HCT116 (cell line): Measurements from ENCODE around the gene RIN3. TPM values are rescaled to one million over a fixed set of nuclear protein-coding genes. Genes with fewer than 3 reads are reported as not detected.

Experiments used
- ATAC-seq: fragments of 200-7000 bp; cut with Tn5 transposase; 2 replicates; pipeline ENCODE4 v1.9.1; 2020; ENCODE audit warnings: mild to moderate bottlenecking, moderate library complexity
- BruUV-seq: library from RNA; stranded (reverse); fragments of 400-500 nt; replicated peaks from 2 replicates; lab custom pipeline; 2021; lab: Mats Ljungman, UMichigan
- CTCF ChIA-PET: fragments of 300-600 bp; sonication (Branson Sonifier 250); formaldehyde crosslinking; loops from one replicate; lab custom pipeline; 2021; ENCODE audit warnings: antibody characterized with exemption; lab: Charles Lee
- POLR2A ChIA-PET: fragments of 300-600, 350-600 bp; sonication (Branson Sonifier 250); formaldehyde crosslinking; loops from one replicate; lab custom pipeline; 2021; ENCODE audit warnings: antibody characterized with exemption; lab: Charles Lee
- RAD21 ChIA-PET, 2 experiments: fragments of 300-600 bp; sonication (Branson Sonifier 250); formaldehyde crosslinking; loops; one replicate each; lab custom pipeline; 2023; ENCODE audit warnings: low total read pairs in 2 of 2; ENCODE audit not compliant: uncharacterized antibody in 2 of 2, unreplicated experiment in 2 of 2, low non-redundant PET in 1 of 2; lab: Charles Lee
- DNase-seq: peaks from one replicate; pipeline ENCODE4 v3.0.0-alpha.2; 2010; ENCODE audit warnings: low read depth, low spot score
- H2AFZ ChIP-seq: fragments of 200-600 bp; shearing (Covaris generic), sonication (generic); 2 replicates; pipeline ENCODE4 v1.6.1; 2017; ENCODE audit warnings: low read depth, mixed run types, mixed read lengths, antibody characterized with exemption, low read length; ENCODE audit not compliant: poor library complexity, severe bottlenecking
- H3K27ac ChIP-seq: 2 replicates; pipeline ENCODE4 v1.5.1; 2012; ENCODE audit warnings: low read depth, low read length
- H3K27me3 ChIP-seq: fragments of 200-600 bp; sonication (generic); 2 replicates; pipeline ENCODE4 v1.6.1; 2016; ENCODE audit warnings: mixed run types, low read length, mixed read lengths; ENCODE audit not compliant: insufficient read depth
- H3K36me3 ChIP-seq, 2 experiments: fragments of 200-500 bp in 1 of 2; fragments of 200-600 bp in 1 of 2; sonication (Bioruptor generic) in 1 of 2; sonication (generic) in 1 of 2; 2 replicates each; pipeline versions ENCODE4 v1.5.1 to v1.6.1; 2014 to 2016; ENCODE audit warnings: low read length in 2 of 2, inconsistent platforms in 1 of 2, mixed read lengths in 1 of 2, mixed run types in 1 of 2; ENCODE audit not compliant: insufficient read depth in 2 of 2, control insufficient read depth in 1 of 2
- H3K4me1 ChIP-seq, 2 experiments: fragments of 200-600 bp in 1 of 2; sonication (generic) in 1 of 2; 2 replicates each; pipeline versions ENCODE4 v1.5.1 to v1.6.1; 2012 to 2017; ENCODE audit warnings: low read length in 2 of 2, inconsistent platforms in 1 of 2, mild to moderate bottlenecking in 1 of 2, mixed read lengths in 1 of 2, mixed run types in 1 of 2, moderate library complexity in 1 of 2; ENCODE audit not compliant: insufficient read depth in 2 of 2, control insufficient read depth in 1 of 2
- H3K4me2 ChIP-seq: fragments of 200-600 bp; sonication (generic); 2 replicates; pipeline ENCODE4 v1.6.1; 2017; ENCODE audit warnings: mixed run types, low read length, mixed read lengths
- H3K4me3 ChIP-seq, 2 experiments: fragments of 200-600 bp in 1 of 2; sonication (generic) in 1 of 2; replicated peaks in 1 of 2; 2 replicates each; pipeline ENCODE4 v1.5.1; 2011 to 2016; ENCODE audit warnings: low read length in 2 of 2, control low read depth in 1 of 2, low read depth in 1 of 2, mild to moderate bottlenecking in 1 of 2, mixed read lengths in 1 of 2, mixed run types in 1 of 2
- H3K79me2 ChIP-seq: fragments of 200-600 bp; sonication (generic); 2 replicates; pipeline ENCODE4 v1.6.1; 2017; ENCODE audit warnings: mild to moderate bottlenecking, mixed run types, low read length, moderate library complexity, mixed read lengths; ENCODE audit not compliant: insufficient read depth
- H3K9ac ChIP-seq: fragments of 200-600 bp; sonication (generic); 2 replicates; pipeline ENCODE4 v1.6.1; 2016; ENCODE audit warnings: low read length, mixed read lengths
- H3K9me2 ChIP-seq: fragments of 200-600 bp; sonication (generic), shearing (Covaris generic); 2 replicates; pipeline ENCODE4 v1.6.1; 2017; ENCODE audit warnings: mixed run types, mild to moderate bottlenecking, moderate library complexity; ENCODE audit not compliant: insufficient read depth
- H3K9me3 ChIP-seq, 2 experiments: fragments of 200-500 bp in 1 of 2; fragments of 200-600 bp in 1 of 2; sonication (Bioruptor generic) in 1 of 2; sonication (generic) in 1 of 2; 2 replicates each; pipeline ENCODE4 v1.6.1; 2014 to 2017; ENCODE audit warnings: low read length in 2 of 2, mixed read lengths in 2 of 2, inconsistent platforms in 1 of 2, low read depth in 1 of 2, mild to moderate bottlenecking in 1 of 2, mixed run types in 1 of 2, moderate library complexity in 1 of 2; ENCODE audit not compliant: control insufficient read depth in 1 of 2, insufficient read depth in 1 of 2
- H4K20me1 ChIP-seq: fragments of 200-600 bp; sonication (generic), shearing (Covaris generic); 2 replicates; pipeline ENCODE4 v1.6.1; 2017; ENCODE audit warnings: mixed run types, mild to moderate bottlenecking, moderate library complexity; ENCODE audit not compliant: insufficient read depth
- CBX3 ChIP-seq: IDR thresholded peaks from 2 replicates; pipeline ENCODE4 v1.6.1; 2012; ENCODE audit warnings: low read depth
- CEBPB ChIP-seq: IDR thresholded peaks from 2 replicates; pipeline ENCODE4 v1.6.1; 2012; ENCODE audit warnings: low read depth
- EGR1 ChIP-seq: IDR thresholded peaks from 2 replicates; pipeline ENCODE4 v1.6.1; 2012; ENCODE audit warnings: low read depth
- ELF1 ChIP-seq: IDR thresholded peaks from 2 replicates; pipeline ENCODE4 v1.6.1; 2012; ENCODE audit warnings: low read depth, borderline replicate concordance
- EZH2 ChIP-seq: fragments of 200-600 bp; sonication (generic); IDR thresholded peaks from 2 replicates; pipeline ENCODE4 v1.6.1; 2017; ENCODE audit warnings: antibody characterized with exemption, mixed run types
- EZH2phosphoT487 ChIP-seq: fragments of 200-600 bp; IDR thresholded peaks from 2 replicates; pipeline ENCODE4 v1.6.1; 2018; ENCODE audit warnings: antibody characterized with exemption, borderline replicate concordance
- JUND ChIP-seq: IDR thresholded peaks from 2 replicates; pipeline ENCODE4 v1.6.1; 2012
- POLR2A ChIP-seq: IDR thresholded peaks from 2 replicates; pipeline ENCODE4 v1.7.0; 2011; ENCODE audit warnings: borderline replicate concordance; ENCODE audit not compliant: insufficient read depth, insufficient read length; ENCODE audit errors: extremely low read depth
- POLR2AphosphoS5 ChIP-seq: IDR thresholded peaks from 2 replicates; pipeline ENCODE4 v1.6.1; 2011; ENCODE audit warnings: mild to moderate bottlenecking, low read depth, low read length, moderate library complexity
- RAD21 ChIP-seq: IDR thresholded peaks from 2 replicates; pipeline ENCODE4 v1.6.1; 2012; ENCODE audit warnings: low read depth, mild to moderate bottlenecking
- SIN3A ChIP-seq: IDR thresholded peaks from 2 replicates; pipeline ENCODE4 v1.6.1; 2012; ENCODE audit warnings: low read depth
- SP1 ChIP-seq: IDR thresholded peaks from 2 replicates; pipeline ENCODE4 v1.6.1; 2012; ENCODE audit warnings: low read depth
- SRF ChIP-seq: IDR thresholded peaks from 2 replicates; pipeline ENCODE4 v1.6.1; 2012; ENCODE audit warnings: low read depth
- TCF7L2 ChIP-seq: IDR thresholded peaks from 2 replicates; pipeline ENCODE4 v1.7.0; 2011; ENCODE audit warnings: borderline replicate concordance, inconsistent platforms; ENCODE audit not compliant: insufficient read depth, insufficient read length; ENCODE audit errors: extremely low read depth
- YY1 ChIP-seq: IDR thresholded peaks from 2 replicates; pipeline ENCODE4 v1.6.1; 2011; ENCODE audit warnings: low read length, low read depth, moderate library complexity, mild to moderate bottlenecking; ENCODE audit not compliant: insufficient replicate concordance; ENCODE audit errors: extremely low read depth
- ZFX ChIP-seq: fragments of 450-650 bp; IDR thresholded peaks from 2 replicates; pipeline ENCODE4 v1.6.1; 2017
- intact Hi-C: fragments of 100-400 bp; cut with micrococcal nuclease; formaldehyde crosslinking; loops from 2 replicates; pipeline ENCODE4 v1.10.0; 2022
- total RNA-seq: library from RNA; stranded (reverse); gene quantifications from one replicate; pipeline ENCODE4 v1.2.1, GENCODE V29; 2021; ENCODE audit not compliant: unreplicated experiment
- TF ChIP-seq, protein P1 (sequence below): IDR thresholded peaks from 2 replicates; pipeline ENCODE4 v1.6.1; 2011; ENCODE audit warnings: mild to moderate bottlenecking, low read length, moderate library complexity; ENCODE audit not compliant: insufficient replicate concordance; ENCODE audit errors: extremely low read depth

The RIN3 gene
- total RNA-seq, 1 experiment from 2014 or later = 22.2 TPM

DNA sequence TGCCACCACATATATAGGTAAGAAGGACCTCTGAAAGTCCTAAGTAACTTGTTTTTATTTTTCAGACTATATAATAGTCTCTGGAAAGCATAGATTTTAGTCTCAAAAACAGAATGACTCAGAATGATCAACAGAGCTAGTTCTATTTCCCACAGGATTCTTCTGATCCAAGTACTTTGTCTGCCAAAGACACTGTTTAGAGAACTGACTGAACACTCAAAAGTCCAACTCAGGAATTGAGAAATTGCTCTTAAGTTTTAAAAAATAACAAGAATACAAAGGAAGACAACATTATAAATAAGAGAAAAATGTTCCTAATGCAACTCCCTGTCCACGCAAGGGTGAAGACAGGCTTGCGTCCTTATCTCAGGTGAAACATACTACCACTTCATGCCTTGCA lies 205.8 kb downstream of the RIN3 start (continued):
- TF ChIP-seq CBX3 = no peak
- no peak for TF ChIP-seq JUND
- TF ChIP-seq ELF1 = no peak
- no peak for TF ChIP-seq EZH2phosphoT487
- TF ChIP-seq EGR1 = no peak
- TF ChIP-seq SIN3A = no peak
- TF ChIP-seq POLR2A = no peak

DNA sequence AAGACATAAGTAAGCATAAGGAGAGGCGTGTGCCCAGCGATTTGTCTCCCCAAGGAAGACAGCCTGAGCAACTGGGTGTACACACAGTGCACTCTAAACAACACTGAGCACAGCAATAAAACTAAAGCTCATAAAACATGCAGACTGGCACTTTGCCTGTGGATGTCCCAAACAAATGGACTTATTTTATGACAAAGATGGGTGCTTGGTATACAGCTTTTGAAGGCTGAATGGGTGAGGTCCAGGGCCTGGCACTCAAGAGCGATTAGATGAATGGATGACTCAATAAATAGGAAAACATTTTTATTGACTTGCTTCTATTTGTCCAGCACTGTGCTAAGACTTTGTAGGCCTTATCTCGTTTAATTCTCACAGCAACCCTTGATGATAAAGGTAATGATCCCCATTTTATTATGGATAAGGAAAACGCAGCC lies 206.3 kb downstream of the RIN3 start:
- DNase-seq = no peak
- Histone ChIP-seq H3K79me2 (no peaks in the 10 kb centered on the region), H3K27ac (0 out of 2 replicates have a peak overlapping the region, but pooled peaks have one; percentile 22), H3K9ac (no peak overlapping the region), H3K4me1 (peaks cover 0 to 7% of the 10 kb centered on the region in 2 experiments; a peak in 2 of 4 replicates), H3K9me3 (no peaks in the 10 kb centered on the region), H4K20me1 (no peaks in the 10 kb centered on the region), H3K9me2 (no peaks in the 10 kb centered on the region), H3K27me3 (no peaks in the 10 kb centered on the region), H3K36me3 (0 out of 4 replicates have a peak, but pooled peaks cover 0 to 3% of the 10 kb centered on the region in 2 experiments), H3K4me2 (no peak overlapping the region), H2AFZ (no peak overlapping the region), H3K4me3 (no peak overlapping the region)
- intact Hi-C loops = no loop called here
- RAD21 ChIA-PET = no interaction called here
- peak; percentile 60; the same call in 1 of the 2 replicates for ATAC-seq
- POLR2A ChIA-PET = no interaction called here
- TF ChIP-seq JUND = no peak
- TF ChIP-seq YY1 = no peak
- TF ChIP-seq EGR1 = no peak
- BruUV-seq = no TSS peak
- CTCF ChIA-PET = no interaction called here

DNA sequence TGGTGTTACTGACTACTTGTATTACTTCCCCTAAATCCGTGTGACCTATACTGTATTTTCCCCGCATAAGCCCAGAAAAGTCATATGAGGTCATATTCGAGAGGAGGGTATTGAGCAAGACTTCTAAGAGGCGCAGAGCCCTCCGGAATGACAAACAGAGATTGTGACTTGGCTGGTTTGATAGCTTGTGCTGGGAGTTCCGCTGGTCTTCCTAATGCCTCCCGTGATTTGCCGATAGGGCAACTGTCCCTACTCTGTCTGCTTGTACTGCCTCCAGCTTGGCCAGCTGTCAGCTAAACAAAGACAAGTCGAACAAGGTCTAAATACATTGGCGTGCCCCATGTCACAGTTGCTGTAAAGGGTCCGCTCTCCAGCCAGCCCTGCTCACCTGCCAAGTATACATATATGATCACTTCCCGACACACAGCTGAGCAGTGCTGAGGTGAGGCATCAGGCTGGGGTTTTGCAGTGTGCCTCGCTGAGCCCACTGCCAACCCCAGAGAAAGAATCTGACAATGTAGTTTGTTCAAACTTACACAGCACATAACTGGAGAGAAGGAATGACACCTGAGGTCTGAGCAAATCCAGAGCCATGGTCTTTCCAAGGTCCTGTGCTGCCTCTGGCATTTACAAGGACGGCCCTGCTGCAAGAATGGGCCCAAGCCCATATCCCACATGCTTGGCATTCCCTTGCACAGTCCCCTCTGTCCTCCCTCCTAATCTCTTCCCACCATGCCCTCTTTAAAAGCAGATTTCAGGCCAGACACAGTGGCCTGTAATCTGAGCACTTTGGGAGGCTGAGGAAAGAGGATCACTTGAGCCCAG lies 211.1 kb downstream of the RIN3 start:
- Histone ChIP-seq H3K9ac (no peak overlapping the region), H3K27ac (no peak overlapping the region), H3K27me3 (no peaks in the 10 kb centered on the region), H3K4me2 (no peak overlapping the region), H3K9me3 (no peaks in the 10 kb centered on the region), H3K4me1 (peaks cover 17 to 25% of the 10 kb centered on the region in 2 experiments), H3K9me2 (no peaks in the 10 kb centered on the region), H4K20me1 (no peaks in the 10 kb centered on the region), H3K36me3 (no peaks in the 10 kb centered on the region), H3K79me2 (no peaks in the 10 kb centered on the region), H3K4me3 (no peak overlapping the region), H2AFZ (no peak overlapping the region)
- ChIA-PET POLR2A (no interaction called here), CTCF (no interaction called here), RAD21 (no interaction called here)
- no peak for TF ChIP-seq SP1
- no peak for TF ChIP-seq RAD21
- no peak for TF ChIP-seq ZFX
- no peak for TF ChIP-seq JUND
- TF ChIP-seq, protein P1, sequence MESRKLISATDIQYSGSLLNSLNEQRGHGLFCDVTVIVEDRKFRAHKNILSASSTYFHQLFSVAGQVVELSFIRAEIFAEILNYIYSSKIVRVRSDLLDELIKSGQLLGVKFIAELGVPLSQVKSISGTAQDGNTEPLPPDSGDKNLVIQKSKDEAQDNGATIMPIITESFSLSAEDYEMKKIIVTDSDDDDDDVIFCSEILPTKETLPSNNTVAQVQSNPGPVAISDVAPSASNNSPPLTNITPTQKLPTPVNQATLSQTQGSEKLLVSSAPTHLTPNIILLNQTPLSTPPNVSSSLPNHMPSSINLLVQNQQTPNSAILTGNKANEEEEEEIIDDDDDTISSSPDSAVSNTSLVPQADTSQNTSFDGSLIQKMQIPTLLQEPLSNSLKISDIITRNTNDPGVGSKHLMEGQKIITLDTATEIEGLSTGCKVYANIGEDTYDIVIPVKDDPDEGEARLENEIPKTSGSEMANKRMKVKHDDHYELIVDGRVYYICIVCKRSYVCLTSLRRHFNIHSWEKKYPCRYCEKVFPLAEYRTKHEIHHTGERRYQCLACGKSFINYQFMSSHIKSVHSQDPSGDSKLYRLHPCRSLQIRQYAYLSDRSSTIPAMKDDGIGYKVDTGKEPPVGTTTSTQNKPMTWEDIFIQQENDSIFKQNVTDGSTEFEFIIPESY = no peak
- TF ChIP-seq EZH2 = no peak
- TF ChIP-seq EGR1 = no peak
- no peak for TF ChIP-seq SIN3A
- no peak for TF ChIP-seq TCF7L2
- TF ChIP-seq CEBPB = no peak
- no peak for TF ChIP-seq POLR2AphosphoS5
- no peak for TF ChIP-seq SRF
- ATAC-seq = no peak
- no peak for DNase-seq
- intact Hi-C loops = no loop called here
- BruUV-seq = no TSS peak
